HL-60 (cell line): Measurements from ENCODE around the gene MEMO1.
A peak's percentile ranks its signal among the peaks of the same experiment; 100 is the strongest.

Source experiments
- DNase-seq, 2 experiments: peaks; one replicate each; pipeline ENCODE4 v3.0.0-alpha.2; 2010 to 2020; ENCODE audit warnings: low read depth in 1 of 2, low spot score in 1 of 2
- H3K27ac ChIP-seq: fragments of 250-450 bp; sonication (Bioruptor Pico); replicated peaks from 2 replicates; pipeline ENCODE4 v1.5.1; 2020; ENCODE audit warnings: mild to moderate bottlenecking, moderate library complexity
- H3K27me3 ChIP-seq: fragments of 250-450 bp; sonication (Bioruptor Pico); 2 replicates; pipeline ENCODE4 v1.5.1; 2021; ENCODE audit warnings: mild to moderate bottlenecking, moderate library complexity; ENCODE audit not compliant: insufficient read depth, poor library complexity, severe bottlenecking
- H3K4me3 ChIP-seq: replicated peaks from 2 replicates; pipeline ENCODE4 v1.5.1; 2011; ENCODE audit warnings: mild to moderate bottlenecking, control low read depth, low read length; ENCODE audit not compliant: insufficient read depth
- GABPA ChIP-seq: IDR thresholded peaks from 2 replicates; pipeline ENCODE4 v1.6.1; 2012; ENCODE audit warnings: low read depth
- POLR2AphosphoS5 ChIP-seq: IDR thresholded peaks from 2 replicates; pipeline ENCODE4 v1.6.1; 2012; ENCODE audit warnings: low read depth
- SPI1 ChIP-seq: IDR thresholded peaks from 2 replicates; pipeline ENCODE4 v1.6.1; 2012; ENCODE audit warnings: low read depth, mild to moderate bottlenecking, borderline replicate concordance
- TF ChIP-seq, protein P1 (sequence below): IDR thresholded peaks from one replicate; pipeline ENCODE4 v1.5.1; 2011; ENCODE audit warnings: low read length, control low read depth, inconsistent platforms; ENCODE audit not compliant: insufficient read depth
- TF ChIP-seq, protein P2 (sequence below): IDR thresholded peaks from 2 replicates; pipeline ENCODE4 v1.6.1; 2012; ENCODE audit warnings: low read depth; ENCODE audit not compliant: insufficient replicate concordance

MEMO1 gene

DNA sequence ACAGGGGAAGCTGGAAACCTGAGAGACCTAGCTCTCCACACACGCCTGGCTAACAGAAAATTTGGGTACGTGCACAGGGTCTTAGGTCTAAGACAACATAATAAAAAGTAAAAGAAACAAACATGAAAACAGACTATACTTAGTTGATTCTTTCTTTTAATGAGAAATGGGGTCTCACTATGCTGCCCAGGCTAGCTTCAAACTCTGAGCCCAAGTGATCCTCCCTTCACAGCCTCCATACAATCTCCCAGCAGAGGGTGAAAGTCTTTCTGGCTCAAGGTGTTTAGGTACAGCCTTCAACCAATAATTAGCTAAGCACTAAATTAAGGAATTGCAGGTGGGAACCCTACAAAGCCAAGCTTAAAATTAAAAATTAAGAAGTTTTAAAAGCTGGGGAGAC, 116.2 kb downstream of the MEMO1 start:
- no peak overlapping the region for H3K4me3 ChIP-seq
- peak overlapping the region; percentile 87 for H3K27ac ChIP-seq
- TF ChIP-seq, protein P1, sequence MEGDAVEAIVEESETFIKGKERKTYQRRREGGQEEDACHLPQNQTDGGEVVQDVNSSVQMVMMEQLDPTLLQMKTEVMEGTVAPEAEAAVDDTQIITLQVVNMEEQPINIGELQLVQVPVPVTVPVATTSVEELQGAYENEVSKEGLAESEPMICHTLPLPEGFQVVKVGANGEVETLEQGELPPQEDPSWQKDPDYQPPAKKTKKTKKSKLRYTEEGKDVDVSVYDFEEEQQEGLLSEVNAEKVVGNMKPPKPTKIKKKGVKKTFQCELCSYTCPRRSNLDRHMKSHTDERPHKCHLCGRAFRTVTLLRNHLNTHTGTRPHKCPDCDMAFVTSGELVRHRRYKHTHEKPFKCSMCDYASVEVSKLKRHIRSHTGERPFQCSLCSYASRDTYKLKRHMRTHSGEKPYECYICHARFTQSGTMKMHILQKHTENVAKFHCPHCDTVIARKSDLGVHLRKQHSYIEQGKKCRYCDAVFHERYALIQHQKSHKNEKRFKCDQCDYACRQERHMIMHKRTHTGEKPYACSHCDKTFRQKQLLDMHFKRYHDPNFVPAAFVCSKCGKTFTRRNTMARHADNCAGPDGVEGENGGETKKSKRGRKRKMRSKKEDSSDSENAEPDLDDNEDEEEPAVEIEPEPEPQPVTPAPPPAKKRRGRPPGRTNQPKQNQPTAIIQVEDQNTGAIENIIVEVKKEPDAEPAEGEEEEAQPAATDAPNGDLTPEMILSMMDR, result no peak
- TF ChIP-seq POLR2AphosphoS5 (no peak), GABPA (no peak), SPI1 (no peak)
- TF ChIP-seq, protein P2, sequence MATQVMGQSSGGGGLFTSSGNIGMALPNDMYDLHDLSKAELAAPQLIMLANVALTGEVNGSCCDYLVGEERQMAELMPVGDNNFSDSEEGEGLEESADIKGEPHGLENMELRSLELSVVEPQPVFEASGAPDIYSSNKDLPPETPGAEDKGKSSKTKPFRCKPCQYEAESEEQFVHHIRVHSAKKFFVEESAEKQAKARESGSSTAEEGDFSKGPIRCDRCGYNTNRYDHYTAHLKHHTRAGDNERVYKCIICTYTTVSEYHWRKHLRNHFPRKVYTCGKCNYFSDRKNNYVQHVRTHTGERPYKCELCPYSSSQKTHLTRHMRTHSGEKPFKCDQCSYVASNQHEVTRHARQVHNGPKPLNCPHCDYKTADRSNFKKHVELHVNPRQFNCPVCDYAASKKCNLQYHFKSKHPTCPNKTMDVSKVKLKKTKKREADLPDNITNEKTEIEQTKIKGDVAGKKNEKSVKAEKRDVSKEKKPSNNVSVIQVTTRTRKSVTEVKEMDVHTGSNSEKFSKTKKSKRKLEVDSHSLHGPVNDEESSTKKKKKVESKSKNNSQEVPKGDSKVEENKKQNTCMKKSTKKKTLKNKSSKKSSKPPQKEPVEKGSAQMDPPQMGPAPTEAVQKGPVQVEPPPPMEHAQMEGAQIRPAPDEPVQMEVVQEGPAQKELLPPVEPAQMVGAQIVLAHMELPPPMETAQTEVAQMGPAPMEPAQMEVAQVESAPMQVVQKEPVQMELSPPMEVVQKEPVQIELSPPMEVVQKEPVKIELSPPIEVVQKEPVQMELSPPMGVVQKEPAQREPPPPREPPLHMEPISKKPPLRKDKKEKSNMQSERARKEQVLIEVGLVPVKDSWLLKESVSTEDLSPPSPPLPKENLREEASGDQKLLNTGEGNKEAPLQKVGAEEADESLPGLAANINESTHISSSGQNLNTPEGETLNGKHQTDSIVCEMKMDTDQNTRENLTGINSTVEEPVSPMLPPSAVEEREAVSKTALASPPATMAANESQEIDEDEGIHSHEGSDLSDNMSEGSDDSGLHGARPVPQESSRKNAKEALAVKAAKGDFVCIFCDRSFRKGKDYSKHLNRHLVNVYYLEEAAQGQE, result no peak
- no peak for DNase-seq
- H3K27me3 ChIP-seq, result no peaks in the 10 kb centered on the region

DNA sequence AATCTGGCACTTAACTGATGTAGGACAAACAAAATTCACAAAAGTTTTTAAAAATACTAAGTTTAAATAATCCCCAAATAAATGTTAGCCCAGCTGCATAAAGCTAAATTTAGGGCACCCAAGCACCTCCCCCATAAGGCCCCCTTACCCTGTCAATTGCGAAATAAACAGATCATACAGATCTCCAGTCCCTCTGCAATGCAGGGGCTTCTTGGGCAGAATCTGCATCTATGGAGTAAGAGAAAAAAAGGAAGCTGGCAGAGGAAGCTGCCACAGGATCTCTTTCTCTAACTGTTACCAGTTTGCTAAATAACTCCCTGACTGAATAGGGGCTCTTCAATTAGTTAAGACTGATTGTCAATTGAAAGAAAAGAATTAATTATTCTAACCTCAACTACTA, 117.7 kb downstream of the MEMO1 start:
- Histone ChIP-seq H3K27ac (peak overlapping the region; percentile 87), H3K4me3 (no peak overlapping the region), H3K27me3 (no peaks in the 10 kb centered on the region)
- DNase-seq, result peak; percentile 85 to 88
- peak; percentile 81; the same call in 1 of the 2 replicates for TF ChIP-seq SPI1
- no peak for TF ChIP-seq GABPA
- TF ChIP-seq POLR2AphosphoS5, result no peak
- TF ChIP-seq, protein P2, result no peak

DNA sequence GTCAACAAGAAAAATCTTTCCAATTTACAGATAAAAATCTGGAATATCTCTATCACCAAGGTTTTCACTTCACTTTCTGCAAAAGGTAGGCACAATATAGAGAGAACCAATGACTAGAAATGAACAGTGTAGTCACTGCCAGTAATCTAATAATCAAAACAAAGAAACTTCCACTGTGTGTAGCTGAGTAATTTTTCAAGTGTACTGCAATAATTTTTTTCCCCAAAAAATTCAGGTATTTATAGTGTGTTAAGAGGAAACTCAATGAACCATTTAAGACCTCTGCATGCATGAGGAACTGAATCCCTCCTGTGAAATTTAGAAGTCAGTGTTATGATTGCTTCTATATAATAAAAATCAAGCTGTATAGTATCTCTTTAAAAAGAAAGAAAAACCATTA, 121.8 kb downstream of the MEMO1 start:
- Histone ChIP-seq H3K27ac (no peak overlapping the region), H3K4me3 (no peak overlapping the region), H3K27me3 (no peaks in the 10 kb centered on the region)
- TF ChIP-seq, protein P1, result no peak
- TF ChIP-seq POLR2AphosphoS5 (no peak), GABPA (no peak), SPI1 (no peak)
- TF ChIP-seq, protein P2, result no peak
- DNase-seq, result no peak
